Measurements from ENCODE around the gene CAPNS1.
A peak's percentile ranks its signal among the peaks of the same experiment; 100 is the strongest.
"Not testable (repeated sequence)": the region's sequence is repeated elsewhere in the genome, so short reads cannot be mapped to it uniquely, and the experiment has no call there.

The CAPNS1 gene

DNA sequence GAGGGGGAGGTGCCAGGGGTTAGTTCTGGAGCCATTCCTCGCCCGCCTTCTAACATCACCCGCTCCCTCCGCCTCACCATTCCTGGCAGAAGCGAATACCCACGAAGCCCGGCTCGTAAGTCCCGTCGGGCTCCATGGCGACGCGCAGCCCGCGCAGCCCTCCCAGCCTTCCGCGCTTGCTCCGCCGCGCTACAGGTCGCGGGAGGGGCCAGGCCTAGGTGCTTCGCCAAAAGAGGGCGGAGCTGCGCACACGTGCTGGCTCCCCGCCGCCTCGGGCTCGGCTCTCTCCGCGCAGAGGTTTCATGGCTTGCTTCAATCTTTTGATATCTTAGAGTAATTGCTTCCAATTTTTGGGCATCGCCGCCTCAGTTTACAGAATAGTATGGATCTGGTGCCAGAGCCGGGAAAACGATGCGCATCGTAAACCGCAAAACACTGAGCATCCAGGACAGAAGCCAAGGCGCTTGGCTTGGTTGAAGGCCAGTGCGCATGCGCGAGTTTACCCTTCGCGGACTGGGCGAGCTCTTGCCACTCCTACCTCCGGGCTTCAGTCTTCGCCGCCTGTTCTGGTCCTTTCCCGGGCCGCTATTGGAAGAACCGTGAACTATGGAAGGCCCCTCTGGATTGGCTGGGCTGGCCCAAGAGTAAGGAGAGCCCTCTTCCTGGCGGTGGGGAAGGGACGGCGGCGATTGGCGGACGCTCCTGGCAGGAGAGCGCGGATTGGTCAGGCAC is 25.0 kb upstream of the CAPNS1 start, which contains the start of gene POLR2I:
Gene POLR2I, minus strand, starts transcription at position 155 of the 732 bp plus-strand sequence. Its CDS starts 19 bp downstream, at position 136.
- DNase-seq (ENCODE audit: low spot score), result peak; percentile 100

DNA sequence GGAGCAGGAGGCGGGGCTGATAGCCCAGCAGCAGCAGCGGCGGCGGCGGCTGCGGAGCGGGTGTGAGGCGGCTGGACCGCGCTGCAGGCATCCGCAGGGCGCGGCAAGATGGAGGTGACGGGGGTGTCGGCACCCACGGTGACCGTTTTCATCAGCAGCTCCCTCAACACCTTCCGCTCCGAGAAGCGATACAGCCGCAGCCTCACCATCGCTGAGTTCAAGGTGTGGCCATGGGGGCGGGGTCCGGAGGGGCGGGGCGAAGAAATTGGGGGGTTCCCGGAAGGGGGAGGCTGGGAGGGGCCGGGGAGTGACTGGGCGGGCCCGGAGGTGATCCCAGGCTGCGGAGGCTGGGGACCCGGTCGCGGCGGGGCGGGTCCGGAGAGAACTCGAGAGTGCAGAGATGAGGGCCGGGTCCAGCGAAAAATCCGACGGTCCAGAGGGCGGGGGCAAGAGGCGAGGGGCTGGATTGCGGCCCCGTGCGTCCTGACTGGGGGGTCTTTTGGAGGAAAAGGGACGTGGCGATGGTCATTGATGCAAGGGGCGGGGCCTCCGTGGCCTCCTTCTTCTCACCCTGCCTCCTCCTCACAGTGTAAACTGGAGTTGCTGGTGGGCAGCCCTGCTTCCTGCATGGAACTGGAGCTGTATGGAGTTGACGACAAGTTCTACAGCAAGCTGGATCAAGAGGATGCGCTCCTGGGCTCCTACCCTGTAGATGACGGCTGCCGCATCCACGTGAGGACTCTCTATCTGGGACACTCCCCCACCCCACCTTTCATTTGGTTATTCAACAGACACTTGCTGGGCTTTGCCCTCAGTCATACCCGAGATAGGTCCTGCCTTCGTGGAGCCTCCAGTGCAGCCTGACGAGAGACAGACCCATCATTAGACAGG is 24.2 kb upstream of the CAPNS1 start, which contains the start of gene TBCB:
Gene TBCB, plus strand, starts transcription at position 16 of the 891 bp plus-strand sequence. Its CDS starts 93 bp downstream, at position 109.
- DNase-seq (ENCODE audit: low spot score), result no peak

DNA sequence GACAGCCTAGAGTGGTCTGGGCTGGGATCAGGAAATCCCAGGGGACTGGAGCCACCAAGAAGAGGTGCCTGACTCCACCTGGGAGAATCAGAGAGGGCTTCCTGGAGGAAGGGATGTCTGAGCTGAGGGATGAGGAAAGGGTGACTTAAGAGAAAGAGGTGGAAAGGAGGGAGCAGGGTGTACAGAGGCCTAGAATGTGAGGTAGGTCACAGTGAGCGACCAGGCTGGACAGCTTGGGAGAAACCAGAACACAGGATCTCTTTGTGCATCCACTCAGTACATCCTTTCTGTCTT is 23.6 kb upstream of the CAPNS1 start:
- no peak for DNase-seq (ENCODE audit: low spot score)

DNA sequence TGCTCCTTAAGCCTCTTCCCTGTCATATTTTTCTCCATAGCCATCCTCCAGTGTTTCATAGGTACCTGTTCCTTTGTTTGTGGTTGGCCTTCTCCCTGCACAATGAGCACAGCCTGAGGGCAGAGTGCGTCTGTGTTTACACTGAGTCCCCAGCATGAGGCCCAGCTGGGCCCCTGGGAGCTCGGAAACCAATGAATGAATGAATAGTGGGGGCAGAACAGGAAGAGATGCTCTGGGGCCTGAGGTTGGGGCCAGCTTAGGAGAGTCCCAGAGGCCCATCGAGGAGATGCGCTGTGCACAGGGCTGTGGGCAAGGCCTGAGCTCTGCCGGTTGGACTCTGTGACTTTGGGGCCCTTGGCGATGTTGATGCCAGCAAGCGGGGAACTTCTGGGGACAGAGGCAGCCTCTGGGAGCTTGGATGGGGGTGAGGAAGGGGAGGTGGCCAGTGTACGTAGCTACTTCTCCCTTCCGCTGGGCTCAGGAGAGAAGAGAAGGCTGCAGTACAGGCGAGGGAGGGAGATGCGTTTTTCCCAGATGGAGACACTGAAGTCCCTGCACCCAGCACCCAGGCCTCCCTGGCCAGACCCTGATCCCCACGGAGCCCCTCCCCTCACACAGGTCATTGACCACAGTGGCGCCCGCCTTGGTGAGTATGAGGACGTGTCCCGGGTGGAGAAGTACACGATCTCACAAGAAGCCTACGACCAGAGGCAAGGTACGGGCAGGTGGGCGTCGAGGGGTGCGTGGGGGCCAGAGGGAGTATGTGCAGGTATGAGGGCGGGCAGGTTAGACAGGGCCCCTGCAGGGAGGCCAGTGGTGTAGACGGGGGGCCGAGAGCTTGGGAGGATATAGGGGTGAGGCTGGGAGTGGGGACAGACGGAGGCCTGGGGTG is 19.5 kb upstream of the CAPNS1 start:
- no peak for DNase-seq (ENCODE audit: low spot score)

DNA sequence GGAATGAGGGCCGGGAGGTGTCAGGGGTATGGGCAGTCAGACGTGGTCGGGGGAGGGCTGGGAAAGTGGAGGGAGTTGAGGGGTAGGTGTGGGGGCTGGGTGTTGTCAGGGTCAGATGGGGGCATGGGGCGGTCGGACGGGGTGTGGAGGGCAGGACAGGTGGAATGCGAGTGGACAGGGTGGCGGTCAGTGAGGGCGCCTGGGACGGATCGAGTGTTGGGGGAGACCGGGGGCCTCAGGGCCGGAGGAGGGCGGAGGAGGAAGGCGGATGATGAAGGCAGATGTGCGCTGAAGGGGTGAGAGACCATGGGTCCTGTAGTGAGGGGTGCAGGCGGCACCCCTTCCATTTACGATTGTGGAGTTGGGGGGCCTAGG is 18.9 kb upstream of the CAPNS1 start:
- DNase-seq (ENCODE audit: low spot score), result no peak

DNA sequence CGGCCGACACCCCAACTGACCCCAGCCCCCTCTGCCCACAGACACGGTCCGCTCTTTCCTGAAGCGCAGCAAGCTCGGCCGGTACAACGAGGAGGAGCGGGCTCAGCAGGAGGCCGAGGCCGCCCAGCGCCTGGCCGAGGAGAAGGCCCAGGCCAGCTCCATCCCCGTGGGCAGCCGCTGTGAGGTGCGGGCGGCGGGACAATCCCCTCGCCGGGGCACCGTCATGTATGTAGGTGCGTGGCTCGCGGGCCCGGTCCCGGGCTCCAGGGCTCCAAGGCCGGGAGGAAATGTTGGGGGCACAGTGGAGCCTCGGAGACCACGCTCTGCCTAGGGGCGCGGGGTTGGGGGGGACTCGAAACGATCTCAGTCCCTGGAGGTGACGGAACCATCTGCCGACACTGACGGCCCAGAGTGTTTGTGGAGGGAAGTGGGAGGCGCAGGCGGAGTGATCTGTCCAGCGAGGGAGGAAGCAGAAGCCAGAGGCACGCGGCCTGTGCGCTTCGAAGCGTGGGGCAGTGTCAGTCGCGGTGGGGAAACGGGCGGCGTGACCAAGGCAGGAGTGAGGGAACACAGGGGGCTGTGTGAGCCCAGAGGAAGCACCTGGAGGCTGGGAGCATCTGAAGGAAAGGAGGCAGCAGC is 18.3 kb upstream of the CAPNS1 start:
- no peak for DNase-seq (ENCODE audit: low spot score)

DNA sequence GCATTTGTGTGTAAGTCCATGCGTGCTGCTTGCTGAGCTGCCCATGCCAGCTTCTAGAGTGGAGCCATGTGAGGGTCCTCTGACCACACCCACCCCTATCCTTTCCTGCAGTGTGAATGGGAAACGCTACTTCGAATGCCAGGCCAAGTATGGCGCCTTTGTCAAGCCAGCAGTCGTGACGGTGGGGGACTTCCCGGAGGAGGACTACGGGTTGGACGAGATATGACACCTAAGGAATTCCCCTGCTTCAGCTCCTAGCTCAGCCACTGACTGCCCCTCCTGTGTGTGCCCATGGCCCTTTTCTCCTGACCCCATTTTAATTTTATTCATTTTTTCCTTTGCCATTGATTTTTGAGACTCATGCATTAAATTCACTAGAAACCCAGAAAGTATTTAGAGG is 14.3 kb upstream of the CAPNS1 start:
- no peak for DNase-seq (ENCODE audit: low spot score)

DNA sequence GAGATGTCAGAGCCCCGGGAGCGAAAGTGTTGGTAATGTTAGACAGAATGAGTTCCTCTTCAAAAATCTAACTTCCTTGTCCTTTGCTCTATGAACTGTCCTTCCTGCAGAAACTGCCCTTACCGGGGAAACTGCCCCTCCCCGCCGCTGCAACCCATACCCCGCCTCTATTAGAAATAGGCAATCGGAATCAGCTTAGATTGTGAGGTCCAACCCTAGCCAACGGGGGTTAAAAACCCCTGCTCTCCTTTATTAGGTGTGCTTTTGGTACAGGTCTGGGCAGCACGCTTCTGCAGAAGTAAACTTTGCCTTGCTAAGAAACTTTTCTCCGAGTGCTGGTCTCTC is 11.5 kb upstream of the CAPNS1 start:
- DNase-seq (ENCODE audit: low spot score), result no peak

DNA sequence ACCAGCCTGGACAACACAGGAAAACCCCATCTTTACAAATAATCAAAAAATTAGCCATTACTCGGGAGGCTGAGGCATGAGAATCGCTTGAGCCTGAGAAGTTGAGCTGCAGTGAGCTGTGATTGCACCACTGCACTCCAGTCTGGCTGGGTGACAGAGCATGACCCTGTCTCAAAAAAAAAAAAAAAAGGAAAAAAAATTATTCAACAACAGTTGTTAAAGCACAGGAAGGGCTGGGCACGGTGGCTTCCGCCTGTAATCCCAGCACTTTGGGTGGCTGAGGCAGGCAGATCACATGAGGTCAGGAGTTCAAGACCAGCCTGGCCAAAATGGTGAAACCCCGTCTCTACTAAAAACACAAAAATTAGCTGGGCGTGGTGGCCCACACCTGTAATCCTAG is 8.6 kb upstream of the CAPNS1 start:
- not testable (repeated sequence) for DNase-seq (ENCODE audit: low spot score)

DNA sequence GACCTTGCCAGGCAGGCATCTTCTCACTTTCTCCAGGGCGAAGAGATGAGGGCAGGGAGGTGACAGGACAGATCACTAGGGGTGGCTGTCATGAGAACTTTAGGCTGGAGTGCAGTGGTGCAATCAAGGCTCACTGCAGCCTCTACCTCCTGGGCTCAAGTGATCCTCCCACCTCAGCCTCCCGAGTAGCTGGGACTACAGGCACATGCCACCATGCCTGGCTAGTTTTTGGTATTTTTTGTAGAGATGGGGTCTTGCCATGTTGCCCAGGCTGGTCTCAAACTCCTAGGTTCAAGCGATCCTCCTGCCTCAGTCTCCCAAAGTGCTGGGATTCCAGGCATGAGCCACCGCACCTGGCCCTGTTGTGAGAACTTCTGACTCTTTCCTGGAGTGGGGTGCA is 5.0 kb upstream of the CAPNS1 start:
- DNase-seq (ENCODE audit: low spot score), result not testable (repeated sequence)

DNA sequence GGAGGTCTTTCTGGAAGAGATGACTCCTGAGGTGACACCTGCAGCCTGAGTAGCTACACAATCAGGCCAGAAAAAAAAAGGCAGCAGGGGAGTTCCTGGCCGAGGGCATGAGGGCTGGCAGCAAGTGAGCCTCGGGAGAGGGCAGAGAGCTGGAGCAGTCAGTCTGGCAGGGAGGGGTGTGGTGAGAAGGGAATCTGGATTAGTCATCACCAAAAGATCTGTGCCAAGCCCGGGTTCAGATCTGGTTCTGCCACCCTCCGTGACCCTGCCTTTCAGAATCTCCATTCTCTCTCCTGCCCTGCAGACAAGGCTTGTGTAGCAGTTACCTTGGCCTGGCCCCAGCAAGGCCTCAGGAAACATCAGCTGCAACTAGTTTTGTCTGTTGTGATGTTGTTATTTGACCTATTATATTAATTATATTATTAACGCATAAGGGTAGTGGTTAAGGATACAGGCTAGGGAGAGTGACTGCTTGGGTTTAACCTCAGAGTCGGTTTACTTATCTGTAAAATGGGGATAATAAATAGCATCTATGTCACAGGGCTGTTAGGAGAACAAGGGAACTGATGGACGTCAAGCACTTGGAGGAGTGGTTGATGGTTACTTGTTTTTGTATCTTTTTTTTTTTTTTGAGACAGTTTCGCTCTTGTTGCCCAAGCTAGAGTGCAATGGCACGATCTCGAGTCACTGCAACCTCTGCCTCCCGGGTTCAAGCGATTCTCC is 2.7 kb upstream of the CAPNS1 start:
- no peak for DNase-seq (ENCODE audit: low spot score)

DNA sequence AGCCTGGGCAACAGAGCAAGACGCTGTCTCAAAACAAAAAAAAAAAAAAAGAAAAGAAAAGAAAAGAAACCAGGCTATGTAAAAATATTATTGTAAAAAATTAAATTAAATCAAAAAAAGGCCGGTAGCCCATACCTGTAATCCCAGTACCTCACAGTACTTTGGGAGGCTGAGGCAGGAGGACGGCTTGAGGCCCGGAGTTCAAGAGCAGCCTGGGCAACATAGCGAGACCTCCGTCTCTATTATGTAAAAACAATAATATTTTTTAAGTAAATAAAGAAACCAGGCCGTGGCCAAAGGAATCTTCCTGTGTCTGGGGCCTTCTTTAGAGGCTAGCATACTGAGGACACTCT is 770 bp upstream of the CAPNS1 start:
- DNase-seq (ENCODE audit: low spot score), result no peak

DNA sequence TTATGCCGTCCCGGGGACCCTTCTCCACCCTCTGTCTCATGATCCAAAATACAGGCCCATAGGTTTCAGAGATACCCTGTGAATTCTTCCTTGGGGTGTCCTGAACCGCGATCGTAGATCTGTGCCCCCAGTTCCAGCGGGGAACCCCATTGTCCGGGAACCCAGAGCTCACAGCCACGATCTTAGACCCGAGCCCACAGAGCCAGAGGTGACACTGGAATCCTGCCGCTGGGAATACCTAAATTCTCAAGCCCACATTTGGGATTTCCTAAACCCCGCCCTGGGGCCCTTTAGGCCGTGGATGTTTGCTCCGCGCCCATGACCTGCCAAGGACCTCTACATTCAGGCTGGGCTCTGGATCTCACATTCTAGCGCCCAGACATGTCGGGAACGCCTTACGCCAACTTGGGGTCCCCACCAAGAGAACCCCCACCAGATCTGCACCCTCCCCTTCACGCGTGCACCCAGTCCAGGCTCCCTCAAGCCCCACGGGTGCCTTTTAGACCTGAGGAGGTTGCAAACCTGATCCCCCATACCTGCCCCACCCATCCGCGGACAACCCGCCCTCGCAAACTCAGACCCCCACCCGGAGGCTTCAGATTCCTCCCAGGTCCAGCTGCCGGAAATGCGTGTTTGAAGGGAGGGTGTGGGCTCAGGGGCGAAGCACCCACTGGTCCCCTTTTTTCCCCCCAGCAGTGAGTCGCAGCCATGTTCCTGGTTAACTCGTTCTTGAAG is 605 bp downstream of the CAPNS1 start:
- no peak for DNase-seq (ENCODE audit: low spot score)

DNA sequence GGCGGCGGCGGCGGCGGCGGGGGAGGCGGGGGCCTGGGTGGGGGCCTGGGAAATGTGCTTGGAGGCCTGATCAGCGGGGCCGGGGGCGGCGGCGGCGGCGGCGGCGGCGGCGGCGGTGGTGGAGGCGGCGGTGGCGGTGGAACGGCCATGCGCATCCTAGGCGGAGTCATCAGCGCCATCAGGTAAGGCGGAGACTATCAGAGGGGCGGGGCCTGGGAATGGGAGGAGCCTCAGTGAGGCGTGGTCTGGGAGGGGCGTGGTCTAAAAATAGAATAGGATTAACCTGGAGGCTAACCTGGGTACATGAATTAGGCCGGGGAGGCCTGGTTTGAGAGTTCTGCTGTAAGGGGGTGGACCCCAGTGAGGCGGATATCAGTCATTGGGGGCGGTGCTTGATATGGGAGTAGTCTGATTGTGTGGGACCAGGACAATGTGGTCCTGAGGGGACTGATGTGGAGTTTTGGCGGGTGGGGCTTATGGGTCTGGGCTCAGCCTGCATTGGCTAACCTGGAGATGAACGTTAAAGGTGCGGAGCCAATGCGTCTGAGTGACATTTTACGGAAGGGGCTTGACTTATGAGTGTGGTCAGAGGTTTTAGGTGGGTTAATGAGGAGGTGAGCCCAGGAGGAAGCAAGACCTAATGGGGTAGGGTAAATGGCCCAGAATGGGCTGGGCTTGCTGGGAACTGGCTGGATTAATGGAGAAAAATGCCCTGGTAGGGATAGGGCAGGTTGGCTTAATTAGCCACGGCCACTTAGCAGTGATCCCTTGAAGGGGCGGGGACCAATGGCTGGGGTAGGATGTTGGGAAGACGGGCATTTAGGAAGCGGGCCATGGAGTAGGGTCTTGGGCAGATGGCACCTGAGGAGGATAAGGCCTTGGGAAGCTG is 1.4 kb downstream of the CAPNS1 start:
- peak; percentile 65 for DNase-seq (ENCODE audit: low spot score)

DNA sequence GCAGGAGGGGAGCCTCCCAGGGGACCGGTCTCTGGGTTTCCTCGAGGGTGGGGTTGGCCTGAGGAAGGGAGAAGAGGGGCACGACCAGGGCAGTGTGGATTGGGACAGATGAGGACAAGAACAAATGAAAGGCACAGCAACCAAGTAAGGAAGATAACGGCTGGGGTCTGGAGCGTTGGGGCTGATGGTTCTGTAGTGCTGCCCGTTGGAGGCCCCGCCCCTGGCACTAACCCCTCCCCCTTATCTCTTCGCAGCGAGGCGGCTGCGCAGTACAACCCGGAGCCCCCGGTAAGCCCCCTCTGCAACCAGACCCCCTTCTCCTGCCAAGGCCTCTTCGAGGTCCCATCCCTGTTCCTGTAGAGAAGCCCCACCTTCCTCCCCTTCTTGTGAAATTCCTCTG is 2.2 kb downstream of the CAPNS1 start:
- DNase-seq (ENCODE audit: low spot score), result no peak

DNA sequence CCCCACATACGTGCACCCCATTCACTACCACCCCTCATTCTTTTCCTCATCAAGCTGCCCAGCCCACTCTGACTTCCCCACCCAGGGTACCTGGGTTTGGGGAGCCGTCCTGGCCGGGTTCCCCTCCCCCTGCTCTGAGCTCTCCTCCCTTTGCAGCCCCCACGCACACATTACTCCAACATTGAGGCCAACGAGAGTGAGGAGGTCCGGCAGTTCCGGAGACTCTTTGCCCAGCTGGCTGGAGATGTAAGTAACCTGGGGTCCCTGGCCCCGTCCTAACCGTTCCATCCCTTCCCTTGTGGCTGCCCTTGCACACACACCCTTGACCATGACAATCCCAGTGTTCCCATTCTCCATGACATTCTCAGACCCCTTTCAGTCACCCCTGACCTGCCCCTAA is 2.6 kb downstream of the CAPNS1 start:
- no peak for DNase-seq (ENCODE audit: low spot score)

DNA sequence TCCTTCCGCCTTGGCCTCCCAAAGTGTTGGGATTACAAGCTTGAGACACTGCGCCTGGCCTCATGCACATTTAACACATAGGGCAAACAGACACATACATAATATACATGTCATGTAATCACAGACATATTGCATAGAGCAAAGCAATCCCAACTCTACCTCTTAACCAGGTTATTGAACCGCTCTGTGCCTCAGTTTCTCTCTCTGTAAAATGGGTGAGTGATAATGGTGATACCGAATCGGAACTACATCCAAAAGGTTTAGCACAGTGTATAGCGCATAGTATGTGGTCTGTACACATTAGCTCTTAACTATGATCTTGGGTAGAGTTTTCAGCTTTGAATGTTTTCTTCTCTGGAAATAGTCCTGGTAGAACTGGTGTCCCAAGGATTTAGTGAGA is 4.8 kb downstream of the CAPNS1 start:
- DNase-seq (ENCODE audit: low spot score), result no peak

DNA sequence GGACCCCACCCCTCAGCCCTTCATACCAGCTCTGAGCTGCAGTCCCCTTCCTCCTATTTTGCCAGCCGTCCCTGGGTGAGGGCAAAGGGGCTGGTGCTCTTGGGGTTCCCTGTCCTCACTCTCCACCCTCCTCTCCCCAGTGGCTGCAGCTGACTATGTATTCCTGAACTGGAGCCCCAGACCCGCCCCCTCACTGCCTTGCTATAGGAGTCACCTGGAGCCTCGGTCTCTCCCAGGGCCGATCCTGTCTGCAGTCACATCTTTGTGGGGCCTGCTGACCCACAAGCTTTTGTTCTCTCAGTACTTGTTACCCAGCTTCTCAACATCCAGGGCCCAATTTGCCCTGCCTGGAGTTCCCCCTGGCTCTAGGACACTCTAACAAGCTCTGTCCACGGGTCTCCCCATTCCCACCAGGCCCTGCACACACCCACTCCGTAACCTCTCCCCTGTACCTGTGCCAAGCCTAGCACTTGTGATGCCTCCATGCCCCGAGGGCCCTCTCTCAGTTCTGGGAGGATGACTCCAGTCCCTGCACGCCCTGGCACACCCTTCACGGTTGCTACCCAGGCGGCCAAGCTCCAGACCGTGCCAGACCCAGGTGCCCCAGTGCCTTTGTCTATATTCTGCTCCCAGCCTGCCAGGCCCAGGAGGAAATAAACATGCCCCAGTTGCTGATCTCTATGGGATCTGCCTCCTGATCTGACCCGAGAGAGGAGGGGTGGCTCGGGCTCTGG is 10.0 kb downstream of the CAPNS1 start:
- DNase-seq (ENCODE audit: low spot score), result no peak

DNA sequence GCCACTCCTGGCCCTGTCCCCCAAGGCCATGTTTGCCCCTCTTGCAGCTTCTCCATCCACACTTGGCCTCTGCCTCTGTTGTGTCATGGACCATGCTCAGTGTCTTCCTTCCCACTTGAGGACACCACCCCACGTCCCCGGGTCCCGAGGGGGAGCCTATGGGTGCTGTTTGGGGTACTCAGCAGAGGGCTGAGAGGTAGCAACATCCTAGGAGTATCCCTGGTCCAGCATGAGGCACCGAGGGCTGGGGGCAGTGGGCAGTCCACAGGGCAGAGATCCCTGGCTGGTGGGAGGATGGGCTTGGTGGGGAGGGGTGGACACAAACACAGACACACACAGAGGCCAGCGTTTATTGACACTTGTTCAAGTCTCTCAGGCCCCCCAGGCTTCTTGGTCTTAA is 10.7 kb downstream of the CAPNS1 start:
- no peak for DNase-seq (ENCODE audit: low spot score)

All from putamen (tissue), 1 donor.